Calu3 (cell line): ENCODE results near the gene OR13A1. TPM values are rescaled to one million over a fixed set of nuclear protein-coding genes. Genes with fewer than 3 reads are reported as not detected.
"Not testable (repeated sequence)": the region's sequence is repeated elsewhere in the genome, so short reads cannot be mapped to it uniquely, and the experiment has no call there.

Source experiments
- BruUV-seq: library from RNA; stranded (reverse); fragments of 400-500 nt; replicated peaks from 2 replicates; lab custom pipeline; 2021; lab: Mats Ljungman, UMichigan
- CTCF ChIA-PET: fragments of 300-600 bp; sonication (Branson Sonifier 250); formaldehyde crosslinking; loops from one replicate; lab custom pipeline; 2022; ENCODE audit warnings: antibody characterized with exemption; lab: Charles Lee
- DNase-seq: peaks from one replicate; pipeline ENCODE4 v3.0.0; 2022
- H3K27ac Mint-ChIP-seq: one replicate; pipeline ENCODE4 v1.8.0; 2022; ENCODE audit warnings: mixed read lengths; ENCODE audit not compliant: unreplicated experiment
- H3K27me3 Mint-ChIP-seq: one replicate; pipeline ENCODE4 v1.8.0; 2022; ENCODE audit warnings: mixed read lengths; ENCODE audit not compliant: unreplicated experiment
- H3K36me3 Mint-ChIP-seq: one replicate; pipeline ENCODE4 v1.8.0; 2022; ENCODE audit warnings: mild to moderate bottlenecking, moderate library complexity, mixed read lengths; ENCODE audit not compliant: insufficient read depth, unreplicated experiment
- H3K4me1 Mint-ChIP-seq: one replicate; pipeline ENCODE4 v1.8.0; 2022; ENCODE audit warnings: mild to moderate bottlenecking, low read depth, mixed read lengths; ENCODE audit not compliant: unreplicated experiment
- H3K4me3 Mint-ChIP-seq: one replicate; pipeline ENCODE4 v1.8.0; 2022; ENCODE audit warnings: mild to moderate bottlenecking, low read depth, moderate library complexity, mixed read lengths; ENCODE audit not compliant: unreplicated experiment
- H3K9me3 Mint-ChIP-seq: one replicate; pipeline ENCODE4 v1.8.0; 2022; ENCODE audit warnings: low read depth, mixed read lengths; ENCODE audit not compliant: unreplicated experiment
- intact Hi-C: fragments of 100-400 bp; cut with micrococcal nuclease; formaldehyde crosslinking; loops from one replicate; pipeline ENCODE4 v1.10.0; 2022; ENCODE audit not compliant: unreplicated experiment
- total RNA-seq: library from RNA; stranded (reverse); gene quantifications from 2 replicates; pipeline ENCODE4 v1.2.3, GENCODE V29; 2022
- TF ChIP-seq, protein P1 (sequence below): fragments of 200-600 bp; IDR thresholded peaks from one replicate; pipeline ENCODE4 v1.8.0; 2022; ENCODE audit warnings: antibody characterized with exemption; ENCODE audit not compliant: unreplicated experiment

The OR13A1 gene
- total RNA-seq, 1 experiment from 2014 or later: not detected

DNA sequence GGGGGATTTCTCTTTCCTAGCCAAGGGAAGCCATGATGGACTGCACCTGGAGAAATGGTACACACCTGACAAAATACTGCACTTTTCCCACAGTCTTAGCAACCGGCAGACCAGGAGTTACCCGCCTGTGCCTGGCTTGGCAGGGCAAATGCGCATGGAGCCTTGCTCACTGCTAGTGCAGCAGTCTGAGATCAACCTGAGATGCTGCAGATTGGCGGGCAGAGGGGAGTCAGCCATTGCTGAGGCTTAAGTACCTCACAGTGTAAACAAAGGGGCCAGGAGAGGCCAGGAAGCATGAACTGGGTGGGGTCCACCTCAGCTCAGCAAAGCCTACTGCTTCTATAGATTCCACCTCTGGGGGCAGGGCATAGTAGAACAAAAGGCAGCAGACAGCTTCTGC is 49.4 kb downstream of the OR13A1 start:
- H3K27me3 Mint-ChIP-seq: peaks cover 61% of the 10 kb centered on the region
- no peak for DNase-seq
- TF ChIP-seq, protein P1, sequence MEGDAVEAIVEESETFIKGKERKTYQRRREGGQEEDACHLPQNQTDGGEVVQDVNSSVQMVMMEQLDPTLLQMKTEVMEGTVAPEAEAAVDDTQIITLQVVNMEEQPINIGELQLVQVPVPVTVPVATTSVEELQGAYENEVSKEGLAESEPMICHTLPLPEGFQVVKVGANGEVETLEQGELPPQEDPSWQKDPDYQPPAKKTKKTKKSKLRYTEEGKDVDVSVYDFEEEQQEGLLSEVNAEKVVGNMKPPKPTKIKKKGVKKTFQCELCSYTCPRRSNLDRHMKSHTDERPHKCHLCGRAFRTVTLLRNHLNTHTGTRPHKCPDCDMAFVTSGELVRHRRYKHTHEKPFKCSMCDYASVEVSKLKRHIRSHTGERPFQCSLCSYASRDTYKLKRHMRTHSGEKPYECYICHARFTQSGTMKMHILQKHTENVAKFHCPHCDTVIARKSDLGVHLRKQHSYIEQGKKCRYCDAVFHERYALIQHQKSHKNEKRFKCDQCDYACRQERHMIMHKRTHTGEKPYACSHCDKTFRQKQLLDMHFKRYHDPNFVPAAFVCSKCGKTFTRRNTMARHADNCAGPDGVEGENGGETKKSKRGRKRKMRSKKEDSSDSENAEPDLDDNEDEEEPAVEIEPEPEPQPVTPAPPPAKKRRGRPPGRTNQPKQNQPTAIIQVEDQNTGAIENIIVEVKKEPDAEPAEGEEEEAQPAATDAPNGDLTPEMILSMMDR: no peak
- BruUV-seq: no TSS peak
- H3K36me3 Mint-ChIP-seq: no peaks in the 10 kb centered on the region
- no peak overlapping the region for H3K4me3 Mint-ChIP-seq
- no peaks in the 10 kb centered on the region for H3K9me3 Mint-ChIP-seq
- H3K4me1 Mint-ChIP-seq: no peaks in the 10 kb centered on the region
- intact Hi-C loops: no loop called here
- CTCF ChIA-PET: no interaction called here
- no peak overlapping the region for H3K27ac Mint-ChIP-seq

DNA sequence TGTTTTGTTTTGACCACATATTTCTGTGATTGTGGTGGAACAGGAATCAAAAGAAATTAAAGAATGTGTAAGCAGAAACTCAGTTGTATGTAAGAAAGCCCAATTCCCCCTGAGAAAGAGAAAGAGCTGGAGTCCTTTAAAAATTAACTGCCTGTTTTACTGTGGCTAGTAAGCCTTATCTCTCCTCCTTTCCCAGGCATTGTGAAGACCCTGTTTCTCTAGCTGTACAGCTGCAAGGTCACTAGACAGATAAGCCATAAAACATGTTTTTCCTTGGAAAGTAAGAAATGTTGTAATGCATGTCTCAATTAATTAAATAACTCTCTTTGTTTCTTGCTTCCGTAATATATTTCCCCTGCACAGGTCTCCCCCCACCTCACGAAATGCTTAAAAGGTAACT is 53.5 kb downstream of the OR13A1 start:
- H3K36me3 Mint-ChIP-seq: no peaks in the 10 kb centered on the region
- intact Hi-C loops: no loop called here
- H3K27ac Mint-ChIP-seq: no peak overlapping the region
- peaks cover 36% of the 10 kb centered on the region for H3K27me3 Mint-ChIP-seq
- no peaks in the 10 kb centered on the region for H3K9me3 Mint-ChIP-seq
- TF ChIP-seq, protein P1: no peak
- BruUV-seq: no TSS peak
- DNase-seq: no peak
- CTCF ChIA-PET: no interaction called here
- no peak overlapping the region for H3K4me3 Mint-ChIP-seq
- no peaks in the 10 kb centered on the region for H3K4me1 Mint-ChIP-seq

DNA sequence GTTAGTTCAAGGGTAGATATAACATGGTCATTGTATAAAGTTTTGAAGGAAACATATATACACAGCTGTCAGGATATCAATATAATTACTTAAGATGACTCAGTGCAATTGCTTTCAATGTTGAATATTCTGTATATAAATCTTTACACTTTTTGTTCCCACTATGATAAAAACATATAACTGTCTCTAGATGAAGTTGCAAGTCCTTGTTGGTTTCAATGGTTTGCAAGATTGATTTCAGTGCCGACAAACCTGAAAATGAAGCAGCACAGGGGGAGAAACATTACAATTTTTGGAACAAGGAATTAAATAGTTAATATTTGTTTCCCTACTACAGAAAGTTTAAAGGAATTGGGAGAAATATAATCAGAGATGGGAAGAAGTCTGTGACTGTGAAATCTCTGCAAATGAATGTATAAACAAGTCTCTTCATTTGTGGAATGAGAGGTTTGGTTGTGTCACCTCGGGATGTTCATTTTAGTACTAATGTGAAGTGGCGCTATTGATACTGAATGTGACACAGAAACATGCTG is 54.1 kb downstream of the OR13A1 start:
- BruUV-seq: no TSS peak
- H3K4me3 Mint-ChIP-seq: no peak overlapping the region
- TF ChIP-seq, protein P1: no peak
- no peak for DNase-seq
- H3K36me3 Mint-ChIP-seq: no peaks in the 10 kb centered on the region
- H3K4me1 Mint-ChIP-seq: no peaks in the 10 kb centered on the region
- no peaks in the 10 kb centered on the region for H3K9me3 Mint-ChIP-seq
- H3K27me3 Mint-ChIP-seq: peaks cover 30% of the 10 kb centered on the region
- intact Hi-C loops: no loop called here
- H3K27ac Mint-ChIP-seq: no peak overlapping the region
- CTCF ChIA-PET: no interaction called here

DNA sequence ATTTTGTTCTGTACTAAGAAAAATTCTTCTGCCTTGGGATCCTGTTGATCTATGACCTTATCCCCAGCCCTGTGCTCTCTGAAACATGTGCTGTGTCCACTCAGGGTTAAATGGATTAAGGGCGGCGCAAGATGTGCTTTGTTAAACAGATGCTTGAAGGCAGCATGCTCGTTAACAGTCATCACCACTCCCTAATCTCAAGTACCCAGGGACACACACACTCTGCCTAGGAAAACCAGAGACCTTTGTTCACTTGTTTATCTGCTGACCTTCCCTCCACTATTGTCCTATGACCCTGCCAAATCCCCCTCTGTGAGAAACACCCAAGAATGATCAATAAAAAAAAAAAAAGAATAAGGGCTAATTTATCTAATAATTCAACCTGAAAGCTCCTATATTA is 54.8 kb downstream of the OR13A1 start:
- H3K27me3 Mint-ChIP-seq: peaks cover 25% of the 10 kb centered on the region
- H3K27ac Mint-ChIP-seq, intact Hi-C loops, H3K4me1 Mint-ChIP-seq, H3K9me3 Mint-ChIP-seq, CTCF ChIA-PET, H3K36me3 Mint-ChIP-seq, H3K4me3 Mint-ChIP-seq, BruUV-seq, DNase-seq: not testable (repeated sequence)

DNA sequence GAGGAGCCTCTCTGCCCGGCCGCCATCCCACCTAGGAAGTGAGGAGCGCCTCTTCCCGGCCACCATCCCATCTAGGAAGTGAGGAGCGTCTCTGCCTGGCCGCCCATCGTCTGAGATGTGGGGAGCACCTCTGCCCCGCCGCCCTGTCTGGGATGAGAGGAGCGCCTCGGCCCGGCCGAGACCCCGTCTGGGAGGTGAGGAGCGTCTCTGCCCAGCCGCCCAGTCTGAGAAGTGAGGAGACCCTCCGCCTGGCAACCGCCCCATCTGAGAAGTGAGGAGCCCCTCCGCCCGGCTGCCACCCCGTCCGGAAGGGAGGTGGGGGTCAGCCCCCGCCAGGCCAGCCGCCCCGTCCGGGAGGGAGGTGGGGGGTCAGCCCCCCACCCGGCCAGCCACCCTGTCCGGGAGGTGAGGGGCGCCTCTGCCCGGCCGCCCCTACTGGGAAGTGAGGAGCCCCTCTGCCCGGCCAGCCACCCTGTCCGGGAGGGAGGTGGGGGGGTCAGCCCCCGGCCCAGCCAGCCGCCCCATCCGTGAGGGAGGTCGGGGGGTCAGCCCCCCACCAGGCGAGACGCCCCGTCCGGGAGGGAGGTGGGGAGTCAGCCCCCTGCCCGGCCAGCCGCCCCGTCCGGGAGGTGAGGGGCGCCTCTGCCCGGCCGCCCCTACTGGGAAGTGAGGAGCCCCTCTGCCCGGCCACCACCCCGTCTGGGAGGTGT is 55.5 kb downstream of the OR13A1 start:
- intact Hi-C loops: loop anchor here (10.0 kb wide), 1 partner anchor 465 kb away; the partner anchor contains the start of gene WASHC2C
- H3K27me3 Mint-ChIP-seq: peaks cover 18% of the 10 kb centered on the region
- H3K4me3 Mint-ChIP-seq, H3K4me1 Mint-ChIP-seq, H3K9me3 Mint-ChIP-seq, H3K27ac Mint-ChIP-seq, BruUV-seq, DNase-seq, CTCF ChIA-PET, H3K36me3 Mint-ChIP-seq: not testable (repeated sequence)
